NCI-H1048 (cell line): ENCODE results near the gene SMARCD1.
"Not testable (repeated sequence)": the region's sequence is repeated elsewhere in the genome, so short reads cannot be mapped to it uniquely, and the experiment has no call there.

Source experiments
- DNase-seq: peaks from one replicate; lab custom pipeline; 2025; lab: John Stamatoyannopoulos, UW

SMARCD1 gene

GRCh38 chr12:50145439-50145838, 60.3 kb downstream of the SMARCD1 start:
- DNase-seq: no peak

GRCh38 chr12:50147281-50147680, 62.1 kb downstream of the SMARCD1 start:
- no peak for DNase-seq

GRCh38 chr12:50148011-50148410, 62.9 kb downstream of the SMARCD1 start:
- not testable (repeated sequence) for DNase-seq

- DNase-seq: no peak
Observed at GRCh38 chr12:50149311-50149710, 64.2 kb downstream of the SMARCD1 start.
